ENCODE measurements around the gene BHLHE23.

Gene BHLHE23

DNA sequence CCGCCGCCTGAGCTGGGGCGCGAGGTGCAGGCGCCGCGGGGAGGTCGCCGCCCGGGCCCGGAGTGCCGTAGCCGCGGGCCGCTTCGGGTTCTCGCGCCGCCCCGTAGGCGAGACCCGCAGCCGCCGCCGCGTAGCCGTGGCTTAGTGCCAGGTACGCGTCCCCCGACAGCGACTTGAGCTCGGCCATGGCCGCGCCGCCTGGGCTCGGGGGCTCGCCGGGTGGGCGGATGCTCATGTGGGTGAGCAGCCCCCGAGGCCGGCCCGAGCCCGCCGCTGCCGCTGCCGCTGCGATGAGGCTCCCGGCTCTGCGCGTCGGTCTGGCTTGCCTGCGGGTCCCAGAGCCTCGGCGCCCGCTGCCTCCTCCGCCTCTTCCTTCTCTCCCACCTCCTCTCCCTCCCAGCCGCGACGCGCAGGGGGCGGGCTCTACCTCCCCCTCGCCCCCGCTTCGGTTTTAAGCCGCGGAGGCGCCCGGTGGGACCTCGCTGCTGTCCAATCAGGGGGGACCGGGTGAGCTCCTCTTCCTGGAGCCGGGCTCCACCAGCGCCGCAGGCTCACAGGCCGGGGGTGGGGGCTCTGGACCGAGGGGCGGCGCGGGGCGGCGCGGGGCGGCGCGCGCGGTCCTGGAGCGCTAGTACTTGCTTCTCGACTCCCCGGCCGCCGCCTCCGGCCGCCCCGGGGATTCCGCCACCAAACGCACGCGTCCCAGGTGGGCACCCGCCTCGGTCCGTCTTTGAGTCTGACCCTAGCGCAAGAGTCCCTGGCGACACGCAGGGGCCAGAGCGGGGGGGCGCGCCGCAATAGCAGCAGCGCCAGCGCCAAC is at the start of gene BHLHE23:
TSS of gene BHLHE23 (minus strand) at position 425 of the 820 bp plus-strand sequence. CDS start at position 235, 190 bp downstream.
- peaks cover 50 to 82% of the 10 kb centered on the region in 2 donors for H3K27me3 ChIP-seq (ENCODE audit: control insufficient read depth in 1 of 2, insufficient read depth in 2 of 2, low read length in 2 of 2)
- H3K27ac ChIP-seq (ENCODE audit: low read depth, low read length), result no peak within 1 kb of the TSS
- H3K4me3 ChIP-seq (ENCODE audit: low read depth in 1 of 2, low read length in 2 of 2), result no peak within 1 kb of the TSS
- no peak within 1 kb of the TSS for H3K9ac ChIP-seq (ENCODE audit: low read length)
- peaks cover 9% of the 10 kb centered on the region for H3K4me1 ChIP-seq (ENCODE audit: insufficient read depth, low read length)
- H3K36me3 ChIP-seq (ENCODE audit: insufficient read depth, low read length), result no peaks in the 10 kb centered on the region
- H3K9me3 ChIP-seq (ENCODE audit: low read length), result no peaks in the 10 kb centered on the region

DNA sequence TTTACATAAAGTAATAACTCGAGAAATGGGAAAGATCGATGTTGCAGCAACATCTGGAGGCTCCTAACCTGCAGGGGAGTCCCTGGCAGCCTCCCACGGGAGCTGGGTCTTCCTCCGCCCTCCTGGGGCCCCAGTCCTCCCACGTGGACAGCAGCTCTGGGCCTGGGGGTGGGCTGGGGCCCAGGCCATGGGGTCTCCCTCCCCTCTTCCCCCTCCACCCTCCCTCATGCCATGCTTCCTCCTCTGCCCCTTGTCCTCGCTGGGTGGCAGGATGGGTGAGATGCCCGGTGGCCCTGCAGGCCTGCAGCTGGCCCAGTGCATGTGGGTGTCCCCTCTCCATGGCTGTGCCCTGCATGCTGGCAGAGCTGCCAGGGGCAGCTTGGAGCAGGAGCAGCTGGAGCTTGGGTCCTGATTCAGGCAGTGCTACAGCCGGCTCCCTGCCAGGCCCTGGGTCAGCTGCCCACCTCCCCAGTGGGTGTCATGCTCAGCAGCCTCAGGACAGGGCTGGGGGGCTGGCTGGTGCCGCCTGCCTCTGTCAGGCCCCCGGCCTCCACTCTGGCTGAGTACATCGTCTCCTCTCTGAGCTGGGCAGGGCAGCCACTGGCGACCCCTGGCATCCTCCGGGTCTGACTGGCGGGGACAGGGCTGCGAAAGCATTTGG is 48.9 kb upstream of the BHLHE23 start:
- peaks cover 0 to 38% of the 10 kb centered on the region in 2 donors for H3K27me3 ChIP-seq (ENCODE audit: control insufficient read depth in 1 of 2, insufficient read depth in 2 of 2, low read length in 2 of 2)
- H3K36me3 ChIP-seq (ENCODE audit: insufficient read depth, low read length), result no peaks in the 10 kb centered on the region
- no peaks in the 10 kb centered on the region for H3K4me1 ChIP-seq (ENCODE audit: insufficient read depth, low read length)
- H3K27ac ChIP-seq (ENCODE audit: low read depth, low read length), result no peak overlapping the region
- H3K9ac ChIP-seq (ENCODE audit: low read length), result no peak overlapping the region
- no peak overlapping the region for H3K4me3 ChIP-seq (ENCODE audit: low read depth in 1 of 2, low read length in 2 of 2)
- H3K9me3 ChIP-seq (ENCODE audit: low read length), result no peaks in the 10 kb centered on the region

DNA sequence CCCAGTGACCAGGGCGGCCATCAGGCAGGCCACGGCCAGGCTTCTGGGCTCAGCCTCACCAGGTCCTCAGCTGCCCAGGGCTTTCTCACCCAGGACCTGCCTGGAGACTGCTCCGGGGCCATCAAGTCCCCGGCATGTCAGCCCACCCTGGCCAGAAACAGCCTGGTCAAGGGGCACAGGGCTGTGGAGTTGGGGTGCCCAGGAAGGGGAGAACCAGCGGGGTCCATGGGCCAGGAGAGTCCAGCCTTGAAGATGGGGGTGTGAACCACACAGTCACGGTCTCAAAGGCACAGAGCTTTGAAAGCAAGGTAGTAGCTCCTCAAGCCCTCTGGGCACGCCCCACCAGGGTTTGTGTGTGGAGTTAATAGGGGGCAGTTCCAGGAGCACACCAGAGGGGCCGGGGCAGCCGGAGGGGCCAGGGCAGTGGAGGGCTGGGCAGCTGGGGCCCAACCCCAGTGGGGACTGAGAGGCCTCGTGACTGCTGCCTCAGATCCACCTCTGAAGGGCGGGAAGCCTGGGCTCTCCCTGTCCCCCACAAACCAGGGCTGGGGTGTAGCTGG is 48.0 kb upstream of the BHLHE23 start:
- Histone ChIP-seq H3K27ac (ENCODE audit: low read depth, low read length) (no peak overlapping the region), H3K4me3 (ENCODE audit: low read depth in 1 of 2, low read length in 2 of 2) (no peak overlapping the region), H3K9ac (ENCODE audit: low read length) (no peak overlapping the region), H3K4me1 (ENCODE audit: insufficient read depth, low read length) (no peaks in the 10 kb centered on the region), H3K9me3 (ENCODE audit: low read length) (no peaks in the 10 kb centered on the region), H3K36me3 (ENCODE audit: insufficient read depth, low read length) (no peaks in the 10 kb centered on the region), H3K27me3 (ENCODE audit: control insufficient read depth in 1 of 2, insufficient read depth in 2 of 2, low read length in 2 of 2) (peaks cover 0 to 36% of the 10 kb centered on the region in 2 donors)

DNA sequence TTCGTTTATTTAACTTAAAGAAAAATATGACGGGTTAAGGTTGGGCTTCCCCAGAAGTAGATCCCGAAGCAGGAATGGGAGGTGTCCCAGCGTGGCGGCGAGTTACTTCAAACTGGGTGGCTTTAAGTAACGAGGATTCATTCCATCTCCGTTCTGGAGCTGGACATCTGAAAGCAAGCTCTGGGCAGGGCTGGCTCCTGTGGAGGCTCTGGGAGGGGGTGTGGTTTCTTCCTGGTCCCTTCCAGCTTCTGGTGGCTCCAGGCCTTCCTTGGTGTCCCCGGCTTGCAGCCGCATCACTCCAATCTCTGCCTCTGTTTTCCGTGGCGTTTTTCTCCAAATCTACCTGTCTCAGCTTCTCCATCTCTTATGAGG is 47.3 kb upstream of the BHLHE23 start:
- H3K4me1 ChIP-seq (ENCODE audit: insufficient read depth, low read length), result no peaks in the 10 kb centered on the region
- peaks cover 0 to 31% of the 10 kb centered on the region in 2 donors for H3K27me3 ChIP-seq (ENCODE audit: control insufficient read depth in 1 of 2, insufficient read depth in 2 of 2, low read length in 2 of 2)
- no peak overlapping the region for H3K27ac ChIP-seq (ENCODE audit: low read depth, low read length)
- no peak overlapping the region for H3K4me3 ChIP-seq (ENCODE audit: low read depth in 1 of 2, low read length in 2 of 2)
- no peaks in the 10 kb centered on the region for H3K9me3 ChIP-seq (ENCODE audit: low read length)
- no peak overlapping the region for H3K9ac ChIP-seq (ENCODE audit: low read length)
- H3K36me3 ChIP-seq (ENCODE audit: insufficient read depth, low read length), result no peaks in the 10 kb centered on the region

DNA sequence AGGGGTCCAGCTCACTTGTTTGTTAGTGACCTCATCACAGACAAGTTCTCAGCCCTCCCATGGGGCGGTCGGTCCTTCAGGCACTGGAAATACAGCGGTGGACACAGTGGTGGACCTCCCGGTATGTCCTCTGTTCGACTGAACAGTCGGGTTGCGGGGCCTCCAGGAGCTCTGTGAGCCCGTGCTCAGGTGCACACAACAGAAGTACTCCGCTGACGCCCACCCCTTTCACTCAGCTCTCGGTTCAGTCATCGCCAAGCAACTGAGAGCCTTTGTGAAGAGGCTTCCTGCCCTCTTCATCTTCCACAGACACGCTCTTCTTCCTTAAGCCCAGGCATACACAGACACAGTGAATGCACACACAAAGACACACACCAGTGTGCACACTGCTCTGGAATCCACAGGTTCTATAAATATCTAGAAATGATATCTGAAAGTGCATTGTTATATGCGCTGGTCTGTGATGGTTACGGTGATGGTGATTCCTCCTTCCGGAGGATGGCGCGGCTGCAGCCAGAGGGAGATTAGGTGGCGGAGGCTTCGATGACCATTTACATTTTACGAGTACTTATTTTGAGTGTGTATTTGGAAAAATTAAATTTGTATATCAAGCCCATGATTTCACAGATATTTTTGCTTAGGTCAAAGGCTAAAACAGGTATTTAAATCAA is 46.8 kb upstream of the BHLHE23 start:
- H3K36me3 ChIP-seq (ENCODE audit: insufficient read depth, low read length), result no peaks in the 10 kb centered on the region
- no peak overlapping the region for H3K4me3 ChIP-seq (ENCODE audit: low read depth in 1 of 2, low read length in 2 of 2)
- peaks cover 0 to 26% of the 10 kb centered on the region in 2 donors for H3K27me3 ChIP-seq (ENCODE audit: control insufficient read depth in 1 of 2, insufficient read depth in 2 of 2, low read length in 2 of 2)
- no peaks in the 10 kb centered on the region for H3K9me3 ChIP-seq (ENCODE audit: low read length)
- H3K9ac ChIP-seq (ENCODE audit: low read length), result no peak overlapping the region
- H3K27ac ChIP-seq (ENCODE audit: low read depth, low read length), result no peak overlapping the region
- H3K4me1 ChIP-seq (ENCODE audit: insufficient read depth, low read length), result no peaks in the 10 kb centered on the region

DNA sequence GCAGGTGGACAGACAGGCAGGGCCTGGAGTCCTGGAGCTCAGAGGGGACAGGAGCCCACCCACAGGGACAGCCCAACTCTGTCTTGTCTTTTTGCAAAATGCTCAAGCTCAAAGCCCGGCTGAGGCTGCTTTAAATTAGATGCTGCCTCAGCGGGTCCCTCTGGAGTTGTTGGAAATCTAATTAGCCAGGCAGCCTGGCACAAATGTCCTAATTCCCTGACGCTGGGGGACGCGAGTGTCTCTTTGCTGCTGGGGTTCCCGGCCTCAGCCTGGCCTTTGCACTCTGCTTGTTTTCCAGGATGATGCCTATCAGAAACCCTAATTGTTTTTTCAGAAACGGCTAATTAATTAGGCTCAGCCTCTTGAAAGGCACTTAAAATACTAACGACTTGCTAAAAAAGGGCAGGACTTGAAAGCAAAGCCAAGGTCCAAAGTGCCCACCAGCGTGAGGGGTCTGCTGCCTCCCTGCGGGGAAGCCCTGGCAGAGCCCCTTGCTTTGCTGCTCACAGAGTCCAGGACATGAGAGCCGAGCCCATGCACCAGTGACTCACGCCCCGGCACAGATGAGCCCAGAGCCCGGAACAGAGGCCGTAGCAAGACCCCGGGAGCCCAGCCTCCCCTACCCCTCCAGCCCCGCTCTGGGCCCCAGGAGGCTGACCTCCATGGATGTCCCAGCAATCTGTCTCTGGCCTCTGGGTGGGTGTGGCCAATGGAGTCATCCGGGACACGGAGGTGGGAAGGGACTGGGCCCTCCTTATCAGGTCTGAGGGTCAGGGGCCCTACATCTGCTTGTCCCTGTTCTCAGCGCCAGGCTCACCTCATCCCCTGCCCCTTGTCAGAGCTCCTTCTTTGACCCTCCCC is 46.0 kb upstream of the BHLHE23 start:
- no peaks in the 10 kb centered on the region for H3K9me3 ChIP-seq (ENCODE audit: low read length)
- peaks cover 0 to 18% of the 10 kb centered on the region in 2 donors for H3K27me3 ChIP-seq (ENCODE audit: control insufficient read depth in 1 of 2, insufficient read depth in 2 of 2, low read length in 2 of 2)
- H3K4me1 ChIP-seq (ENCODE audit: insufficient read depth, low read length), result no peaks in the 10 kb centered on the region
- no peaks in the 10 kb centered on the region for H3K36me3 ChIP-seq (ENCODE audit: insufficient read depth, low read length)
- no peak overlapping the region for H3K9ac ChIP-seq (ENCODE audit: low read length)
- H3K27ac ChIP-seq (ENCODE audit: low read depth, low read length), result no peak overlapping the region
- no peak overlapping the region for H3K4me3 ChIP-seq (ENCODE audit: low read depth in 1 of 2, low read length in 2 of 2)

DNA sequence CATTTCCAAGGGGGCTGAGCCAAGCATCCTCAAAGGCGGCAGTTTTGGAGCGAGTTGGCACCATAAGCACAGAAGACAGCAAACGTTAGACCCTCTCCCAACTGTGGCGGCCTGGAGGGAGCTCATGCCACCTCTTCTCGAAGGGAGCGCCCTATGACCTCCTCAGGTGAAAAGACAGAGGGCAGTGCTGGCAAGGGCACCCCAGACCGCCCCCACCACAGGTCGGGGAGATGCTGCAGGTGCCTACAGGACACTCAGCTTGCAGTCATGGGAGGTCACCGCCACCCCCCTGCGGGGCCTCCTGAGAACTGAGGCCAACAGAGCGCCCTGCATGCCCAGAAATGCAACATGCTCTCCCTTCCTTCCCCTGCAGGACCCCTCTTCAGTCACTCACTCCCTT is 45.1 kb upstream of the BHLHE23 start:
- Histone ChIP-seq H3K27me3 (ENCODE audit: control insufficient read depth in 1 of 2, insufficient read depth in 2 of 2, low read length in 2 of 2) (peaks cover 0 to 18% of the 10 kb centered on the region in 2 donors), H3K9ac (ENCODE audit: low read length) (no peak overlapping the region)

DNA sequence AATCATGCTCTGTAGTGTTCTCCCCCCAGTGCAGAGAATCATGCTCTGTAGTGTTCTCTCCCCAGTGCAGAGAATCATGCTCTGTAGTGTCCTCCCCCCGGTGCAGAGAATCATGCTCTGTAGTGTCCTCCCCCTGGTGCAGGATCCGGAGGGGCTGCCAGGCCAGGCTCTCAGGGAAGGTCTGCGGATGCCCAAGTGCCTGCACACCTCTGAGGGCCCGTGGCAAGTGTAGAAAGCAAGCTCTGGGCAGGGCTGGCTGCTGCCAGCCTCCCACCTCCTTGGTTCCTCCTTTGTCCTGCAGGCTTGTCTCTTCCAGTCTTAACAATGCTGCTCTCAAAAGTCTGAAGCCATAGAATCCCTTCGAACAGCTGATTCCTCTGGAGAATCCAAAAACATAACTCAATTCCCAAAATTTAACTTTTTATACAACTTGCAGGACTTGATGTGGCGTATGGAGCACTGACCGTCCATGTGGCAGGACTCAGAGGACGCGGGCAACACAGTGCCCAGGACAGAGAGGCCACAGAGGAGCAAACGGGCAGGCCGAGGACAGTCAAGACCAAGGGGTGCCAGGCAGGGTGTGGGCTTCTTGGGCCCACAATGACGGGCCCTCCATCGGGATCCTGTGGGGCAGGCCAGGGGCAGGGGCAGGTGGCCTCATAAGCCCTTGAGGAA is 44.6 kb upstream of the BHLHE23 start:
- no peaks in the 10 kb centered on the region for H3K36me3 ChIP-seq (ENCODE audit: insufficient read depth, low read length)
- no peak overlapping the region for H3K9ac ChIP-seq (ENCODE audit: low read length)
- no peaks in the 10 kb centered on the region for H3K9me3 ChIP-seq (ENCODE audit: low read length)
- H3K27ac ChIP-seq (ENCODE audit: low read depth, low read length), result no peak overlapping the region
- no peak overlapping the region for H3K4me3 ChIP-seq (ENCODE audit: low read depth in 1 of 2, low read length in 2 of 2)
- peaks cover 0 to 18% of the 10 kb centered on the region in 2 donors for H3K27me3 ChIP-seq (ENCODE audit: control insufficient read depth in 1 of 2, insufficient read depth in 2 of 2, low read length in 2 of 2)
- H3K4me1 ChIP-seq (ENCODE audit: insufficient read depth, low read length), result no peaks in the 10 kb centered on the region

More for the DNA sequence above, 45.1 kb upstream of the BHLHE23 start:
- H3K4me1 ChIP-seq (ENCODE audit: insufficient read depth, low read length), result no peaks in the 10 kb centered on the region
- no peaks in the 10 kb centered on the region for H3K9me3 ChIP-seq (ENCODE audit: low read length)
- no peak overlapping the region for H3K27ac ChIP-seq (ENCODE audit: low read depth, low read length)
- H3K4me3 ChIP-seq (ENCODE audit: low read depth in 1 of 2, low read length in 2 of 2), result no peak overlapping the region
- no peaks in the 10 kb centered on the region for H3K36me3 ChIP-seq (ENCODE audit: insufficient read depth, low read length)

DNA sequence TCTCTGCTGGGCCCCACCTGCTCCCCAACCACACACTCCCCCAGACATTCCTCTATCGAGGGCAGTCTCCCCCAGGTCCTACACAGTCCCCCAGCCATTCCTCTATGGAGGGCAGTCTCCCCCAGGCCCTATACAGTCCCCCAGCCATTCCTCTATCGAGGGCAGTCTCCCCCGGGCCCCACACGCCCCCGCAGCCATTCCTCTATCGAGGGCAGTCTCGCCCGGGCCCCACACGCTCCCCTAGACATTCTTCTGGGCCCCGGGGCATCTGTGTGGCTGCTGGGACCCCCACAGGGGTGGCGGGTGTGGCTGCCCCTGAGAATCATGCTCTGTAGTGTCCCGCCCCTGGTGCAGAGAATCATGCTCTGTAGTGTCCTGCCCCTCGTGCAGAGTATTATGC is 43.6 kb upstream of the BHLHE23 start:
- no peaks in the 10 kb centered on the region for H3K36me3 ChIP-seq (ENCODE audit: insufficient read depth, low read length)
- H3K27ac ChIP-seq (ENCODE audit: low read depth, low read length), result no peak overlapping the region
- no peaks in the 10 kb centered on the region for H3K9me3 ChIP-seq (ENCODE audit: low read length)
- no peaks in the 10 kb centered on the region for H3K4me1 ChIP-seq (ENCODE audit: insufficient read depth, low read length)
- no peak overlapping the region for H3K9ac ChIP-seq (ENCODE audit: low read length)
- peaks cover 0 to 18% of the 10 kb centered on the region in 2 donors for H3K27me3 ChIP-seq (ENCODE audit: control insufficient read depth in 1 of 2, insufficient read depth in 2 of 2, low read length in 2 of 2)
- no peak overlapping the region for H3K4me3 ChIP-seq (ENCODE audit: low read depth in 1 of 2, low read length in 2 of 2)

DNA sequence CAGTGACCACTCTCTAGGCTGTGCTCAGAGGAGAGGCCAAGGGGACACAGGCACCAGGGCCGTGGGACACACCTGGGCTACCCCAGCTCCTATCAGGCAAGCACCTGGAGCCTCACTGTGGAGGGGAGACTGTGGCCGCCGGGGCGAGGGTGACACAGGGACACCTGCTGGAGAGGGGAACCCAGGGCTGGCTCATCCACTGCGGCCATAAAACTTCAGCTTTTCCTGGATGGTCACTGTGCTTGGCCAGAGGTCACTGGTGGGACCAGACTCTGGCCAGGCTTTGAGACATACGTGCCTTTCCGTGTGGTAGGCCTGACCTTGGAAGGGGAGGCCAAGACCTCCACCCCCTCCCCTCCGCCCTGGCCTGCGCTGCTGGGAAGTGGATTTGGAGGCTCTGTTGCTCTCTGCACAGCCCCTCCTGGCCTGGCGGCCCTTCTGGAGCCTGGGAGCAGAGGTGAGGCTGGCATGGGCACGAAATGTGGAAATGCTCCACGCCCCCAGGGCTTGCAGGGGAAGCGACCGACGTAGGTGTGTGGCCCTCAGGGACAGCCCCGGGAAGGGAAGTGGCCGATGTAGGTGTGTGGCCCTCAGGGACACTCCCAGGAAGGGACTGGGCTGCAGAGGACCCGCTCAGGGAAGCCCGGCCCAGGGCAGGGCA is 42.9 kb upstream of the BHLHE23 start:
- Histone ChIP-seq H3K4me1 (ENCODE audit: insufficient read depth, low read length) (no peaks in the 10 kb centered on the region), H3K9me3 (ENCODE audit: low read length) (no peaks in the 10 kb centered on the region), H3K9ac (ENCODE audit: low read length) (no peak overlapping the region), H3K27me3 (ENCODE audit: control insufficient read depth in 1 of 2, insufficient read depth in 2 of 2, low read length in 2 of 2) (peaks cover 0 to 18% of the 10 kb centered on the region in 2 donors), H3K4me3 (ENCODE audit: low read depth in 1 of 2, low read length in 2 of 2) (no peak overlapping the region), H3K36me3 (ENCODE audit: insufficient read depth, low read length) (no peaks in the 10 kb centered on the region), H3K27ac (ENCODE audit: low read depth, low read length) (no peak overlapping the region)
